Skin epidermis (tissue), 12 donors: Measurements from ENCODE around the gene VAT1.
"Not testable (repeated sequence)": the region's sequence is repeated elsewhere in the genome, so short reads cannot be mapped to it uniquely, and the experiment has no call there.

Experiments used
- H3K27ac ChIP-seq, 21 experiments: fragments of 200-600 bp; sonication (generic) in 11 of 21; one replicate each; pipeline ENCODE4 v1.5.0; 2020; ENCODE audit warnings: mild to moderate bottlenecking in 3 of 21, inconsistent platforms in 2 of 21, moderate library complexity in 2 of 21
- H3K4me3 ChIP-seq, 7 experiments: fragments of 200-600 bp; sonication (generic) in 2 of 7; one replicate each; pipeline ENCODE4 v1.5.0; 2020; ENCODE audit warnings: inconsistent platforms in 2 of 7, mild to moderate bottlenecking in 2 of 7, moderate library complexity in 1 of 7

VAT1 gene

GRCh38 chr17:43013296-43013695, 8.9 kb downstream of the VAT1 start:
- Histone ChIP-seq H3K4me3 (no peak overlapping the region), H3K27ac (peak overlapping the region in 4 of 21 experiments; percentile 27 to 70 (median 64))

- peak overlapping the region in 5 of 21 experiments; percentile 41 to 74 (median 60) for H3K27ac ChIP-seq
- no peak overlapping the region for H3K4me3 ChIP-seq
Measured at GRCh38 chr17:43011728-43012472, 10.3 kb downstream of the VAT1 start.

DNA sequence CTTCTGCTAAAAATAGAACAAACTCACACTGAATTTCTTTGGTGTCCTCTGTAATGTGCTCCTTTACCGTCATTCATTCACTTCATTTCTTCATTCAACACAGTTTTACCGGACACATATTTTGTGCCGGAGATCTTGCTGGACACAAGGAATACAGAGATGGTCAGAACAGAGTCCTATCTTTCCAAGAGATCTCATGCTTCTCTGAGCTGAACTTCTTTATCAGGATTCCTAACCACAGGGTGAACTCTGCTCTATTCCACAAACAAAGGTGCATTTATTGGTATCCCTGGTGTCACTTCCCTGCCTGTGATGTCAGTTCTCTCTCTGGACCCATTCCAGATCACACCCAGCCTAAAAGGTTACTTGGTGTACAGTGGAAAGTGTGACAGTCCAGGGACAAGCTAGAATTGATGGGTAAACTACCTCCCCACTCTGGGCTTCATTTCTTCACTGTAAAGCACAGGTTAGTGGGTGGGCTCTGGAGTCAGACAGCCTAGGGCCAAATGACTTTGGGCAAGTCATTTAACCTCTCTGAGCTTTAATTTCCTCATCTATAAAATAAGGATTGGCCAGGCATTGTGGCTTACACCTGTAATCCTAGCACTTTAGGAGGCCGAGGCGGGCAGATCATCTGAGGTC, 11.4 kb downstream of the VAT1 start:
- H3K27ac ChIP-seq: peak overlapping the region in 4 of 21 experiments; percentile 16 to 74 (median 65)

GRCh38 chr17:43006639-43007551, 15.3 kb downstream of the VAT1 start, which contains the start of gene IFI35:
IFI35 (plus strand) TSS chr17:43006784; CDS start chr17:43006948, 164 bp downstream.
- Histone ChIP-seq H3K27ac (peak within 1 kb of the TSS; percentile 48 to 98 (median 94)), H3K4me3 (peak within 1 kb of the TSS; percentile 33 to 71 (median 54))

More for the DNA sequence above, 11.4 kb downstream of the VAT1 start:
- H3K4me3 ChIP-seq: no peak overlapping the region

GRCh38 chr17:43003542-43004172, 18.5 kb downstream of the VAT1 start:
- no peak overlapping the region for H3K4me3 ChIP-seq
- H3K27ac ChIP-seq: peak overlapping the region in 3 of 21 experiments; percentile 24 to 38 (median 37)

DNA sequence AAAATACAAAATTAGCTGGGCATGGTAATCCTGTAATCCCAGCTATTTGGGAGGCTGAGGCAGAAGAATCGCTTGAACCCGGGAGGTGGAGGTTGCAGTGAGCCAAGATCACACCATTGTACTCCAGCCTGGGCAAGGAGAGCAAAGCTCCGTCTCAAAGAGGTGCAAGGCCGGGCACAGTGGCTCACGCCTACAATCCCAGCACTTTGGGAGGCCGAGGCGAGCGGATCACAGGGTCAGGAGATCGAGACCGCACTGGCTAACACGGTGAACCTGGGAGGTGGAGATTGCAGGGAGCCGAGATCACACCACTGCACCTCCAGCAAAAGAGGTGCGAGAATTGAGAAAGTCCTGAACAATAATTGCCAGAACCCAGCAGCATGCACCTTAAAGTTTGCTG, 21.3 kb downstream of the VAT1 start:
- peak overlapping the region in 2 of 21 experiments; percentile 0 to 19 for H3K27ac ChIP-seq
- H3K4me3 ChIP-seq: not testable (repeated sequence)

DNA sequence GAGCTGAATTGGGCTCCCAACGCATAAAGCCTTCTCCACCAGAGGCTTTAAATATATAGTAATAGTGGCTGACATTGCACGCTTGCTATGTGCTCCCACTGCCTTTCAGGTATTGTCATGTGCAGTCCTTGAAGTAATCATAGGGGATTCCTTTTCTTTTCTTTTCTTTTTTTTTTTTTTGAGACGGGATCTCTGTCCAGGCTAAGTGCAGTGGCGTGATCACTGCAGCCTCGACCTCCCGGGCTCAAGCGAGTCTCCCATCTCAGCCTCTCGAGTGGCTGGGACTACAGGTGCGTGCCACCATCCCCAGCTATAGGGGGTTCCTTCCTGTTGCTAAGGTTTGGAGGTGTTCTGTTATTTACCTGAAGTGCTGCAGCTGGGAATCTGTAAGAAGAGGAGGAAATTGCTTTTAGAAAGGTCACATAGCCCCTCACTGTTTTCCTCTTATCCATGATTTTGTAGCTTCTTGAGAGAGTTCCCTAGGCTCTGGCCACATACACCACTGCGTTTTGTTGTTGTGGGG, 23.1 kb downstream of the VAT1 start:
- Histone ChIP-seq H3K4me3 (peak overlapping the region; percentile 67 to 90 (median 70)), H3K27ac (peak overlapping the region; percentile 77 to 97 (median 91))

DNA sequence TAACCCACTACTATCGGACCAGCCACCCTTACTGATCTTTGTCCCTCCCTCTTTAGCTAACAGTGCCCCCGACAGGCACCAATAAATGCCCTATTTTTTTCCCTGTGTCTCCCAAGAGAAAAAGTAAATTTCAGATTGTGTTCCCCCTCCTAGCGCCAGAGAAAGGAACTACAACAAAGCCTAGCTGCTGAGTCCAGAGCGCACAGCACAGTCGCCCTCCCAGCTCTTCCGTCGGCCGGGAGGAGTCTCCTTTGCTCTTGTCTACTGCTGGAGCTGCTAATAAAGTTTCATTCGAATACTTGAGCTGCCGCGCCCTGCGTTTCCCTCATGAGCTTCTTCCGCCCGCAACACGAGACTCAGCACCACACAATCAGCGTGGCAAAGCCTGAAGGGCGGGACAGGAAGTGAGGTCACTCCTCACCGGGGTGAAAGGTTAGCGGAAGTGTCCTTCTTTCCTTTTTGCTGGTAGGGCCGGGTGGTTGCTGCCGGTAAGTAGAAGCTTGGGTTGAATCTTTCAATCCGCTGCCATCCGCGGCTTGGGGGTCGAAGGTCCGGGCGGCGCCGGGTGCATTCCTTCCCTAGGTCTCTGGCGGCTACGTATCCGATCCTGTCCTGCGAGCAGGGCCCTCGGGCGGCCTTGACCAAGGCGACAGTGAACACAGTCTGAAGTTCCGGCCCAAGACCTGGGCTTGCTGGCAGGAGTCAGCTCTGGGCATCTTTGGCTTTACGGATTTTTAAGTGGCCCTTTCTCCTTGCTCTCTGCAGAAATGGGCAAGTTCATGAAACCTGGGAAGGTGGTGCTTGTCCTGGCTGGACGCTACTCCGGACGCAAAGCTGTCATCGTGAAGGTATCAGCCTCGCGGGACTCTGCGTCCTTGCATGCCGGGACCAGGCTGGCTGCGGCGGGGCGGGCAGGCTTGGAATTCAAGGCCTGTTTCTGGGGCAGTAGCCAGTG, 23.9 kb downstream of the VAT1 start, which contains the start of gene RPL27:
TSS of gene RPL27 (plus strand) at position 436 of the 955 bp plus-strand sequence. CDS start at position 768, 332 bp downstream.
- Histone ChIP-seq H3K27ac (peak within 1 kb of the TSS; percentile 77 to 97 (median 91)), H3K4me3 (peak within 1 kb of the TSS; percentile 67 to 90 (median 70))

DNA sequence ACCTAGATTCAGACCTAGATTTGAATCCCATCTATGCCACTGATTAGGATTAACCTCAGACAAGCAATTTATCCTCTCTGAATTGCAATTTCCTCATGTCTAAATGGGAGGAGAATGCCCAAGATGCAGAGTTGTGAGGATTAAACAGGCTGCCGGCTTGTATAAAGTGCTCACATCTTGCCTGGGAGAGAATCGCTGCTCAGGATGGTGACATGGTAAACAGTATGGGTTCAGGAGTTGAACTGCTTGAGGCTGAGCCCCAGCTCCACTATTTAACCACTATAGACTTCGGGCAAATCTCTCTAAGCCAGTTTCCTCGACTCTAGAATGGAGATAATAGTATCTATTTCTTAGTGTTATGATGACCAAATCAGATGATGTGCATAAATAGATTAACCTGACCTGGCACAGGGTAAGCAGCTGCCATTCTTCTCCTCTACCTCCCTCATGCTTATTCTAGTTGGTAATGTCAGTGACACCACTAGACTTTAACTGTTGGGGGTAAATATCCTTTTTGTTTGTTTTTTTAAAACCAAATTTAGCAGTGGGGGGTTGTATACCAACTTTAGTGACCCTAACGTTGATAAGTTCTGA, 24.7 kb downstream of the VAT1 start:
- Histone ChIP-seq H3K27ac (peak overlapping the region in 17 of 21 experiments; percentile 41 to 95 (median 70)), H3K4me3 (peak overlapping the region in 3 of 7 experiments; percentile 70 to 90 (median 76))

GRCh38 chr17:42993913-42994312, 28.3 kb downstream of the VAT1 start:
- H3K4me3 ChIP-seq, H3K27ac ChIP-seq: not testable (repeated sequence)

- H3K27ac ChIP-seq: no peak overlapping the region
- H3K4me3 ChIP-seq: no peak overlapping the region
Measured at GRCh38 chr17:42992872-42993271, 29.3 kb downstream of the VAT1 start.

DNA sequence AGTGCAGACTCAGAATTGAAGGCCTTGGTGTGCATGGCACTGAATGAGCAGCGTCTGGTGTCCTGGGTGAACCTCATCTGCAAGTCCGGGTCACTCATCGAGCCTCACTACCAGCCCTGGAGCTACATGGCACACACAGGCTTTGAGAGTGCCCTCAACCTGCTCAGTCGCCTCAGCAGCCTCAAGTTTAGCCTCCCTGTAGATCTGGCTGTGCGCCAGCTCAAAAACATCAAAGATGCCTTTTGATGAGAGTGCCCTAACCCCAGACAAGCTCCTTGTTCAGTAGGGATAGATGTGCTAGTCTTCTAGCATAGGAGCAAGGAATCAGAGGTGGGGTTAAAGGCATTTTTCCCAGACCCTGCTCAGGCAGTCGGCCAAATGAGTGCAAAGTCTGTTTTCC, 30.7 kb downstream of the VAT1 start:
- Histone ChIP-seq H3K4me3 (no peak overlapping the region), H3K27ac (no peak overlapping the region)

DNA sequence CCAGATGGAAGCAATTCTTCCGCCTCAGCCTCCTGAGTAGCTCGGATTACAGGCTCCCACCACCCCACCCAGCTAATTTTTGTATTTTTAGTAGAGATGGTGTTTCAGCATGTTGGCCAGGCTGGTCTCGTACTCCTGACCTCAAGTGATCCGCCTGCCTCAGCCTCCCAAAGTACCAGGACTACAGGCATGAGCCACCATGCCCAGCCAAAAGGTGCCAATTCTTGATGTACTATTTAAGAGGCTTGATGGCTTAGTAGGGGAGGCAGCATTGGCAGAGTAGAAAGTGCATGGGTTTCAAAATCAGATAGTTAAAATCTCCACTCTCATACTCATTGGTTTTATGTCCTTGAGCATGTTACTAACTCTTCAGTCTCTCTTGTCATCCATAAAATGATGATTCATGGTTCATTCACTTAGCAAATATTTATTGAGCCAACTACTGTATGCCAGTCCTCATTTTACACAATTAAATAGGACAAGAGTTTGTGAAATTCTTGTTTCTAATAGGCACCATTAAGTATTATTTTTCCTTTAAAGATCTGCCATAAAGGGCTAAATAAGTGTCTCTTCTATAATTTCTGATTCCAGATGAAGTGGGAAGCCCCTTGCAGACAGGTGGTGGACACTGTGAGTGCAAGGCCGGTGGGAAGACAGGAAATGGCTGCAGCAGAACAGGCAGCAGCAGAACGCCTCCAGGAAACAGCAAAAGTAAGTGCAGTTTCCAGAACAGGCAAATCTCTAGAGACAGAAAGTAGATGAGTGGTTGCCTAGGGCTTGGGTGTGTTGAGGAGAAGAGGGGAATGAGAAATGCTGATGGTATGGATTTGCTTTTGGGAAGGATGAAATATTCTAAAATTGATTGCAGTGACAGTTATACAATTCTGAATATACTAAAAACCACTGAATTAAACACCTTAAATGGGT, 32.2 kb downstream of the VAT1 start:
- H3K27ac ChIP-seq: no peak overlapping the region
- H3K4me3 ChIP-seq: no peak overlapping the region

- Histone ChIP-seq H3K4me3 (no peak overlapping the region), H3K27ac (no peak overlapping the region)
Measured at GRCh38 chr17:42989141-42989540, 33.0 kb downstream of the VAT1 start.

GRCh38 chr17:42985225-42985624, 37.0 kb downstream of the VAT1 start:
- Histone ChIP-seq H3K4me3 (no peak overlapping the region), H3K27ac (peak overlapping the region in 10 of 21 experiments; percentile 5 to 66 (median 42))

DNA sequence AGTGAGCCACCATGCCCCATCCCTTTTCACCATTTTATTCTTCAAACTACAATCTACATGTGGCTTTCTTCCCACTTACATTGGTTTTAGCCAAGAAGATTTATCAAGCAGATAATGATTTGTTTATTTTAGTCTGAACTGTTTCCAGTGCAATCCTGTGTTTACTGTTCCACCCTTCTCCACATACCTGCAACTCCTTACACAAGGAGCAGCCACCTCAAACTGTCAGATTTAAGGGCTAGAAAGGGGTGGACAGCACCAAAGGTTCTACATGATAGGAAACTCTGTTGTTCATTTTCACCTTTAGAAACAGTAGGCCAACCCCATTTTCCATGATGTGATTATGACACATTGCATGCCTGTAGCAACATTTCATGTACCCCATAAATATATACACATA, 39.9 kb downstream of the VAT1 start:
- peak overlapping the region in 2 of 21 experiments; percentile 17 to 87 for H3K27ac ChIP-seq
- no peak overlapping the region for H3K4me3 ChIP-seq
